Subcutaneous abdominal adipose tissue (tissue), 5 donors: ENCODE data around the gene CASQ1.

Experiments
- H3K27ac ChIP-seq: one replicate; pipeline ENCODE4 v1.7.0; 2013; ENCODE audit warnings: low read depth, mild to moderate bottlenecking, inconsistent platforms, low read length, moderate library complexity
- H3K27me3 ChIP-seq, 5 donors: one replicate each; pipeline ENCODE4 v1.7.0; 2013; ENCODE audit warnings: low read length in 5 of 5, inconsistent platforms in 1 of 5; ENCODE audit not compliant: control insufficient read depth in 5 of 5, insufficient read depth in 4 of 5
- H3K36me3 ChIP-seq, 5 donors: one replicate each; pipeline ENCODE4 v1.7.0; 2013; ENCODE audit warnings: low read length in 5 of 5; ENCODE audit not compliant: control insufficient read depth in 5 of 5, insufficient read depth in 5 of 5
- H3K4me1 ChIP-seq, 5 donors: one replicate each; pipeline ENCODE4 v1.7.0; 2013; ENCODE audit warnings: low read length in 5 of 5, mild to moderate bottlenecking in 3 of 5, moderate library complexity in 1 of 5; ENCODE audit not compliant: control insufficient read depth in 5 of 5, insufficient read depth in 5 of 5
- H3K4me3 ChIP-seq, 5 donors: one replicate each; pipeline ENCODE4 v1.7.0; 2013; ENCODE audit warnings: low read length in 5 of 5, low read depth in 1 of 5
- H3K9ac ChIP-seq, 5 donors: one replicate each; pipeline ENCODE4 v1.7.0; 2013; ENCODE audit warnings: low read length in 5 of 5, mild to moderate bottlenecking in 4 of 5, moderate library complexity in 3 of 5
- H3K9me3 ChIP-seq, 5 donors: one replicate each; pipeline ENCODE4 v1.7.0; 2013; ENCODE audit warnings: low read length in 5 of 5; ENCODE audit not compliant: control insufficient read depth in 5 of 5
- donor health status: healthy.
- donor health status: healthy.
- donor health status: healthy.
- donor health status: healthy.
- donor health status: healthy.

The CASQ1 gene

DNA sequence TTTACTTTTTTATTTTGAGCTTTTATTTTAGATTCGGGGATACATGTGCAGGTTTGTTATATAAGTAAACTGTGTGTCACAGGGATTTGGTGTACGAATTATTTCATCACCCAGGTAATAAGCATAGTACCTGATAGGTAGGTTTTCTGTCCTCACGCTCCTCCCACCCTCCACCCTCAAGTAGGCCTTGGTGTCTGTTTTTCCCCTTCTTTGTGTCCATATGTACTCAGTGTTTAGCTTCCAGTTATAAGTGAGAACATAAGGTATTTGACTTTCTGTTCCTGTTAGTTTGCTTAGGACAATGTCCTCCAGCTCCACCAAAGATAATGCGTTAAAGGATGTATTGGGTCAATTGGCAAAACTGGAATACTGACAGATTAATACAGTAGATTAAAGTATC, 33.2 kb upstream of the CASQ1 start:
- Histone ChIP-seq H3K9me3 (no peaks in the 10 kb centered on the region), H3K36me3 (no peaks in the 10 kb centered on the region), H3K4me1 (peaks cover 0 to 1% (median 0%) of the 10 kb centered on the region in 5 donors), H3K4me3 (no peak overlapping the region), H3K27me3 (no peaks in the 10 kb centered on the region), H3K27ac (no peak overlapping the region), H3K9ac (no peak overlapping the region)

GRCh38 chr1:160158031-160158430, 32.3 kb upstream of the CASQ1 start:
- no peak overlapping the region for H3K27ac ChIP-seq
- no peaks in the 10 kb centered on the region for H3K36me3 ChIP-seq
- no peaks in the 10 kb centered on the region for H3K9me3 ChIP-seq
- H3K9ac ChIP-seq: no peak overlapping the region
- H3K4me3 ChIP-seq: no peak overlapping the region
- no peaks in the 10 kb centered on the region for H3K27me3 ChIP-seq
- H3K4me1 ChIP-seq: peaks cover 0 to 6% (median 3%) of the 10 kb centered on the region in 5 donors

- H3K27ac ChIP-seq: no peak overlapping the region
- no peaks in the 10 kb centered on the region for H3K36me3 ChIP-seq
- peaks cover 0 to 6% (median 3%) of the 10 kb centered on the region in 5 donors for H3K4me1 ChIP-seq
Observed at GRCh38 chr1:160158534-160158933, 31.8 kb upstream of the CASQ1 start.

GRCh38 chr1:160159846-160160245, 30.5 kb upstream of the CASQ1 start:
- Histone ChIP-seq H3K27me3 (no peaks in the 10 kb centered on the region), H3K9me3 (no peaks in the 10 kb centered on the region), H3K27ac (no peak overlapping the region), H3K4me3 (no peak overlapping the region), H3K9ac (no peak overlapping the region), H3K4me1 (peaks cover 0 to 6% (median 3%) of the 10 kb centered on the region in 5 donors), H3K36me3 (no peaks in the 10 kb centered on the region)

More at GRCh38 chr1:160158534-160158933, 31.8 kb upstream of the CASQ1 start:
- Histone ChIP-seq H3K9ac (no peak overlapping the region), H3K27me3 (no peaks in the 10 kb centered on the region), H3K4me3 (no peak overlapping the region), H3K9me3 (no peaks in the 10 kb centered on the region)

DNA sequence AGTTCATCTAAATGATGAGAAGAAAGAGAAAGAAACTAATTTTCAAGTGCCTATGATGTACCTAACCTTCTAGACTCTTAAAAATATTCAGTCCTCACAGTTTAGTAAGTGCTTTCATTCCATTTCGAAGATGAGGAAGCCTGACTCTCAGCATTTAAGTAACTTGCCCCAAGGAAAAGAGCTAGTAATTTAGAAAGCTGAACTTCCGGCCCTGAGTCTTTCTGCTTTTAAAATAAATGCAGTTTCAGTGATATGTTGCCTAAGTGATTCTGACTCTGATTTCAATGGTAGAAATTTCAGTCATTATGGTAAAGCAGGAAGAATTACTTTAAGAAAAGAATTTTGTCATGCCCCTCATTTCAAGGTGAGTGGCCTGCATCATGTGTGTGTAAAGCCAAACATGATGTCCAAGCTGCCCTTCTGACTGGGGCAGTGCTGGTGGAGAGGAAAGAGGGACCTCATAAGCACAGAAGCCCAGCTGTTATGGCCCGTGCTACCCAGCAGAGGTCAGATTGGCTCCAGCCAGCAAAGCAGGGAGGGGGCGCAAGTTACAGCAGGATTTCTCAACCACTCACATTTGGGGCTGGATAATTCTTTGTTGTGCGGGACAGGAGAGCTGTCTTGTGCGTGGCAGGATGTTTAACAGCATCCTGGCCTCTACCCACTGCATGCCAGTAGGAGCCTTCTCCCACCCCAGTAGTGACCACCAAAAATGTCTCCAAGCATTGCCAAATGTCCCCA, 28.2 kb upstream of the CASQ1 start:
- Histone ChIP-seq H3K4me1 (peaks cover 0 to 6% (median 3%) of the 10 kb centered on the region in 5 donors), H3K9me3 (no peaks in the 10 kb centered on the region), H3K4me3 (no peak overlapping the region), H3K27me3 (no peaks in the 10 kb centered on the region), H3K9ac (no peak overlapping the region), H3K36me3 (no peaks in the 10 kb centered on the region), H3K27ac (no peak overlapping the region)

GRCh38 chr1:160162931-160163330, 27.4 kb upstream of the CASQ1 start:
- Histone ChIP-seq H3K4me1 (peaks cover 0 to 6% (median 3%) of the 10 kb centered on the region in 5 donors), H3K9me3 (no peaks in the 10 kb centered on the region), H3K27ac (no peak overlapping the region), H3K9ac (no peak overlapping the region), H3K4me3 (no peak overlapping the region), H3K27me3 (no peaks in the 10 kb centered on the region), H3K36me3 (no peaks in the 10 kb centered on the region)

- H3K4me1 ChIP-seq: peaks cover 0 to 6% (median 5%) of the 10 kb centered on the region in 5 donors
Observed at GRCh38 chr1:160163615-160164014, 26.8 kb upstream of the CASQ1 start.

DNA sequence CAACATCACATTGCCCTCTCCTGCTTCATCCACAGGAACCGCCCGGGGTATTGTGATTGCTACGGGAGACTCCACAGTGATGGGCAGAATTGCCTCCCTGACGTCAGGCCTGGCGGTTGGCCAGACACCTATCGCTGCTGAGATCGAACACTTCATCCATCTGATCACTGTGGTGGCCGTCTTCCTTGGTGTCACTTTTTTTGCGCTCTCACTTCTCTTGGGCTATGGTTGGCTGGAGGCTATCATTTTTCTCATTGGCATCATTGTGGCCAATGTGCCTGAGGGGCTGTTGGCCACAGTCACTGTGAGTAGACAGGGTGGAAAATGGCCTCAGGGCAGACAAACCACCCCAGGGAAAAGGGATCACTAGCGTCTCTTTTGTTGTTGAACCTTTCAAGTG, 26.3 kb upstream of the CASQ1 start:
- no peak overlapping the region for H3K9ac ChIP-seq
- no peak overlapping the region for H3K27ac ChIP-seq
- H3K4me1 ChIP-seq: peaks cover 0 to 11% (median 9%) of the 10 kb centered on the region in 5 donors
- H3K27me3 ChIP-seq: no peaks in the 10 kb centered on the region
- no peak overlapping the region for H3K4me3 ChIP-seq
- no peaks in the 10 kb centered on the region for H3K9me3 ChIP-seq
- H3K36me3 ChIP-seq: no peaks in the 10 kb centered on the region

More at GRCh38 chr1:160163615-160164014, 26.8 kb upstream of the CASQ1 start:
- Histone ChIP-seq H3K27ac (no peak overlapping the region), H3K27me3 (no peaks in the 10 kb centered on the region), H3K4me3 (no peak overlapping the region), H3K9ac (no peak overlapping the region), H3K9me3 (no peaks in the 10 kb centered on the region), H3K36me3 (no peaks in the 10 kb centered on the region)

- no peak overlapping the region for H3K9ac ChIP-seq
- H3K27ac ChIP-seq: no peak overlapping the region
- H3K36me3 ChIP-seq: no peaks in the 10 kb centered on the region
- H3K4me1 ChIP-seq: peaks cover 0 to 30% (median 25%) of the 10 kb centered on the region in 5 donors
- no peaks in the 10 kb centered on the region for H3K27me3 ChIP-seq
- no peaks in the 10 kb centered on the region for H3K9me3 ChIP-seq
- no peak overlapping the region for H3K4me3 ChIP-seq
Observed at GRCh38 chr1:160166166-160166868, 24.1 kb upstream of the CASQ1 start.

DNA sequence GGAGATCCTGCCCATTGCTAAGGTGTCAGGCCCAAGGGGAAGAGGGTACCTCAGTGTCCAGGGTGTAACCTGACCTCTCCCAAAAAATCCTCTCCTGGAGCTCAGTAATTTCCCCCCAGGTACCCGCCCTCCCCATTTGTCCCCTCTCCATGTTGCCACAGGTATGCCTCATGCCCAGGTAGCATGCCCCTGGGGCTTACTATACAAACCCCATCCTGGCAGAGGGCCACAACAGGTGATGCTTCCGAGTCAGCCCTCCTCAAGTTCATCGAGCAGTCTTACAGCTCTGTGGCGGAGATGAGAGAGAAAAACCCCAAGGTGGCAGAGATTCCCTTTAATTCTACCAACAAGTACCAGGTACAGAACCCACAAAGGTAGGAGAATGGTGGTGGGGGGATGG, 23.3 kb upstream of the CASQ1 start:
- no peaks in the 10 kb centered on the region for H3K27me3 ChIP-seq
- H3K27ac ChIP-seq: no peak overlapping the region
- no peaks in the 10 kb centered on the region for H3K36me3 ChIP-seq
- H3K4me1 ChIP-seq: peaks cover 0 to 37% (median 32%) of the 10 kb centered on the region in 5 donors
- no peaks in the 10 kb centered on the region for H3K9me3 ChIP-seq
- no peak overlapping the region for H3K9ac ChIP-seq
- H3K4me3 ChIP-seq: no peak overlapping the region
